H1 (cell line): ENCODE data around the gene LEFTY2. TPM values are rescaled to one million over a fixed set of nuclear protein-coding genes. Genes with fewer than 3 reads are reported as not detected.

Source experiments
- CHD7 ChIP-seq: fragments of 300-600 bp; sonication (generic); IDR thresholded peaks from 2 replicates; pipeline ENCODE4 v1.7.1; 2012; ENCODE audit warnings: low read length, moderate library complexity, mild to moderate bottlenecking, inconsistent platforms; ENCODE audit not compliant: insufficient replicate concordance
- polyA plus RNA-seq, 7 experiments: library from polyadenylated mRNA; depleted of rRNA in 3 of 7; stranded (reverse) in 5 of 7; unstranded in 2 of 7; fragments of >200 nt in 5 of 7; fragments of 200-250 nt in 2 of 7; gene quantifications; 1 replicate in 5 of 7; 2 replicates in 1 of 7; 4 replicates in 1 of 7; pipeline versions ENCODE4 v1.2.1 to v1.2.3, GENCODE V29; 2011 to 2013; ENCODE audit warnings: missing spikeins in 2 of 7, mixed read lengths in 2 of 7
- total RNA-seq: library from RNA; stranded (reverse); fragmentation: NEBNext Ultra II Directional; extraction: Animal tissue kit (Norgen Biotek cat#: 25700); gene quantifications from 2 replicates; pipeline ENCODE4 v1.2.1, GENCODE V29; 2021

Gene LEFTY2
- total and polyA plus RNA-seq, 2 of the 8 experiments (the other 6 are each of a cell fraction or from before 2014, with no cell fraction given), result 2.6 to 4.3 TPM

- TF ChIP-seq CHD7, result no peak
These were observed 21.1 kb downstream of the LEFTY2 start (continued) for GRCh38 chr1:225919906-225920305.
